Stimulated activated naive B cell treated with anti-CD40 and anti-IgM and Interleukin-4, amounts not matched to agents 10 μg/mL and 1 μg/mL and 100 μg/mL, for 72 hours (primary cell): ENCODE results near the gene TES.

Source experiments
- ATAC-seq, 2 donors: fragments of 150-1000 bp; cut with Tn5 transposase; replicated peaks; 2 replicates each; pipeline ENCODE4 v1.10.0; 2021; ENCODE audit warnings: moderate library complexity in 1 of 2
- DNase-seq: peaks from one replicate; pipeline ENCODE4 v3.0.0; 2021
- H3K27ac Mint-ChIP-seq: one replicate; pipeline ENCODE4 v1.8.0; 2022; ENCODE audit warnings: mild to moderate bottlenecking, mixed read lengths
- H3K27me3 Mint-ChIP-seq, 2 donors: one replicate each; pipeline ENCODE4 v1.8.0; 2022; ENCODE audit warnings: mixed read lengths in 2 of 2
- H3K36me3 Mint-ChIP-seq, 2 donors: one replicate each; pipeline ENCODE4 v1.8.0; 2022; ENCODE audit warnings: mixed read lengths in 2 of 2, mild to moderate bottlenecking in 1 of 2
- H3K4me1 Mint-ChIP-seq, 2 donors: one replicate each; pipeline ENCODE4 v1.8.0; 2022; ENCODE audit warnings: mixed read lengths in 2 of 2, mild to moderate bottlenecking in 1 of 2
- H3K4me3 Mint-ChIP-seq, 2 donors: one replicate each; pipeline ENCODE4 v1.8.0; 2022; ENCODE audit warnings: mild to moderate bottlenecking in 2 of 2, mixed read lengths in 2 of 2, moderate library complexity in 1 of 2
- H3K9me3 Mint-ChIP-seq, 2 donors: one replicate each; pipeline ENCODE4 v1.8.0; 2022; ENCODE audit warnings: mixed read lengths in 2 of 2, mild to moderate bottlenecking in 1 of 2

Gene TES

DNA sequence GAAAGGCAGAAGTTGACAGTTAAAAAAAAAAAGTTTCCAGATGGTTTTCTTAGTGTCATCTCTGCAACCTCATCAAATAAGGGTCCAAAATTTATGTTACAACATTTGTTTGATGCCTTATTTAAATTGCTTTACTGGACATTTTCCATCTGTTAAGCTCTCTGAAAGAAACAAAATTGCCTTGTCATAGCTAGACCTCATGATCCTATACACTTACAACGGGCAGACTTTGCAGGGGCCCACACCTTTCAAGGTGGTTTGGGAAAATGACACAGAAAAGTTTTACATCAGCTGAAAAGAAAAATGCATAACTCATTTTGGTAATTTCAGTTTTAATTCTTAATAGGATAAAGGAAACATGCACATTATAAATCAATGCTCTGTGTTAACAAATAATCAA, 1.4 kb upstream of the TES start:
- Mint-ChIP-seq H3K27ac (no peak overlapping the region), H3K36me3 (peaks cover 0 to 2% of the 10 kb centered on the region in 2 donors), H3K4me1 (peaks cover 12 to 21% of the 10 kb centered on the region in 2 donors), H3K9me3 (no peaks in the 10 kb centered on the region), H3K27me3 (no peaks in the 10 kb centered on the region), H3K4me3 (no peak overlapping the region)
- DNase-seq (no peak), ATAC-seq (no peak)

DNA sequence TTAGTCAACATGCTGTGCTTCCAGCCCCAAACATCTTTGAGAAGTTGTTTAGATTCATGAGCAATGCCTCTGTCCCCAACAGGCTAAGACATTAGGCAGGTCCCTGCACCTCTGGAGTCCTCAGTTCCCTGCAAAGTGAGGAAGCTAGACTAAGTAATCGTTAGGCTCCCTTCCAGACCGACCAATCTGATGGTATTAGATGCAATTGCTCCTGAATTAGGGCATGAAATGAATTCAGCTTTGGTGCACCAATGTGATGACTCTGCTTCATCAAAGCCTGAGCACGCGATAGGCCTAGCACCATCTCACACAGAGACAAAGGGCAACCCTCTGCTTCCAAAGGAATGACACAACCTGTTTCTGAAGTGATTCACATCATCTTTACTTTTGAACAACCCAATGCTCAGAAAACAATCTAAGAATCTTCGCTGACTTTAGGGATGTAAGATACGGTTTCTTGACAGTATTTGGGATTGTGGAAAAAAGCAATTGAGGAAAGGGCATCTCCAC, 723 bp upstream of the TES start:
- ATAC-seq: no peak
- Mint-ChIP-seq H3K27ac (no peak overlapping the region), H3K9me3 (no peaks in the 10 kb centered on the region), H3K4me3 (peak overlapping the region in 1 of 2 donors; percentile 97), H3K36me3 (peaks cover under 1 to 2% of the 10 kb centered on the region in 2 donors), H3K27me3 (no peaks in the 10 kb centered on the region), H3K4me1 (peaks cover 13 to 28% of the 10 kb centered on the region in 2 donors)
- DNase-seq: no peak

DNA sequence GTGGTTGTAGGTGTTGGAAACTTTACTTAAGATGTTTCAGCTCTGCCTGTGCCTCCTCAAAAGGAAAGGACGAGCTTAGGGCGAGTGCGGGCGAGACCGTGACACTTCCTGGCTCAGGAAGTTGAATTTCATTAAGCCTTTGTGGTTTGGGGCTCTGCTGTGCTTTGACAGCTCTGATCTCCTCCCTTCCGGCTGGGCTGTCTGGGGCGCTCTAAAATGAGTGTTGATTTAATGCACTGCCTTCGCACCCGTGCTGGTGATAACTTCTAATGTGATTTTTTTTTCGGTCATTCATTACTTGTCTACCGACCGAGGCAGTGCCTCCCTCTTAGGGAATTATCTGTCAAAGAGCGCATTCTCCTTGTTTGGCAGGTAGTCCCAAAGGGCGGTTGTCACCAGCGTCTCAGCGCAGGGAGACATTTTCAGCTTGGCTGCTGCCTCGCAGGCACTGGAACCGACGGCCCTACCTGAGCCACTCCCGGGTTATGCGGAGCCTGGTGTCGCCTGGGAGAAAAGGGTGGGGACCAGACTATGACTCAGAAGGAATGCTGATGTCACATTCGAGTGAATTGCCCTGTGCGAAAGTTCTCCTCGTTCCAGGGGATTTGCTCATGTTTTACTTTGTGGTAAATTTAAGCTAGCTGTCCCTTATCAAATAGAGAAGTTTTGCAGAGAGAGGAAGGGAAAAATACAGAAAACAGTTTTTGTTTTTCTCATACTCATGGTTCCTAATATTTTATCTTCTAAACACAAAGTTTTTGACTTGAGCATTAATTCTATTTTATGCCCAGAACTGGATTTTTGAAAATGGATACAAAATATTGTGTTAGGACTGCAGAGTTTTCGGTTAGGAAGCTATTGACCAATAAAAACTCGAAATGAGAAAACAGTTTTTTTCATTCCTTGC, 920 bp downstream of the TES start:
- Mint-ChIP-seq H3K36me3 (peaks cover 3 to 4% of the 10 kb centered on the region in 2 donors), H3K9me3 (no peaks in the 10 kb centered on the region), H3K4me1 (peaks cover 21 to 42% of the 10 kb centered on the region in 2 donors), H3K27ac (peak overlapping the region; percentile 92), H3K4me3 (peak overlapping the region; percentile 88 to 97), H3K27me3 (no peaks in the 10 kb centered on the region)
- DNase-seq (peak; percentile 56), ATAC-seq (peak; percentile 75 to 78)

- Mint-ChIP-seq H3K9me3 (no peaks in the 10 kb centered on the region), H3K4me3 (peak overlapping the region; percentile 88 to 97), H3K36me3 (peaks cover 3 to 4% of the 10 kb centered on the region in 2 donors), H3K4me1 (peaks cover 23 to 42% of the 10 kb centered on the region in 2 donors), H3K27me3 (no peaks in the 10 kb centered on the region), H3K27ac (peak overlapping the region; percentile 79)
- ATAC-seq (no peak), DNase-seq (no peak)
Measured at GRCh38 chr7:116211913-116212596, 1.7 kb downstream of the TES start.

DNA sequence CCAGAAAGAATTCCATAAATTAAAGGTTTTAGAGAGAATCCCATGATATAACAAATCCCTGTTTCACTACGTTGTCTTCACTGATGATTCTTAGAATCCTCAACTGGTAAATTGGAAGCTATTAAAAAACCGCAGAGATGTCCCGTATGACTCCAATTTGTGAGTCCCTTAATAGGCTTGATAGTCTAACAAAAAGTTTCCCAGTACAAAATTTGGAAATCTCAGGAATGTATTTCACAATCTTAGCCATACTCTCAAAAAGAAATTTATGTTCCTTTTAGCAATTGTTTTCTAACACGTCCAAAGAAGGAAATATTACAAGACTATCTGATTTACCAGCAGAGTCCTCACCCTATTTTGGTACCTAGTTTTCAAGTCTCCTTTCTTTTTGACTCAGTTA, 2.5 kb downstream of the TES start:
- H3K4me3 Mint-ChIP-seq: peak overlapping the region; percentile 50 to 68
- H3K36me3 Mint-ChIP-seq: peaks cover 3 to 4% of the 10 kb centered on the region in 2 donors
- peak overlapping the region; percentile 80 for H3K27ac Mint-ChIP-seq
- DNase-seq: no peak
- no peaks in the 10 kb centered on the region for H3K9me3 Mint-ChIP-seq
- no peaks in the 10 kb centered on the region for H3K27me3 Mint-ChIP-seq
- no peak for ATAC-seq
- peaks cover 26 to 45% of the 10 kb centered on the region in 2 donors for H3K4me1 Mint-ChIP-seq

DNA sequence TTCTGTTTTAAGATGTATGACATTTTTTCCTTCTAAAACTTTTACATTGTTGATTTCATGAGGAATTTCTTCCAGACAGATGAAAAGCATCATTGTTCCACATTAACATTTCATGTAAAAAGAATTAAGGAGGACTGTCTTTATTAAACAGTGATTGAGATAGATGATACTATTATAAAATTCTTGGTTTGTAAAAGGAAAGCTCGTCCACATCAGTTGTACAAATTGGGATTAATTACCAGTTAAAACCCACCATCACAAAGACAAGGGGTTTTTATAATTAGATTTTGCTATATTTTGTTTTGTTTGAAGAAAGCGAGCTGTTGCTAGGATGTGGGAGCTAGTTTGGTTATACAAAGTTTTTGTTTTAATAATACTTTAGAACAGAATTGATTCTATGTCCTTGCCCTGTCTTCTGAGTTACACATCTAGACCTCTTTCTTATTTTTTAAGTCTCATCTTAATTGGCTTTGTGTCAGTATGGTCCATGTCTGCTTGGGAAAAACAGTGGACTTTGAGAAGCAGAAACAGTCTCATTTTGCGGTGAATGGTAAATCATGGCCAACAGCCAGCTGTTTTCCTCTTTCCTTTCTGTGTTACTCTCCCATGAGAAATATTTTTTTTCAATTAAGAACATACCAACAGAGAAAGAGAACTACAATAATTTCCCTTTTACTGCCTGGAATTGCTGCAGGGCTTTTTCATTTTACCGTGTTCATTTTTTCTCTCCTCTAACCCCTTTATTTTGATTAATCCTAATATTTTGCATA, 3.2 kb downstream of the TES start:
- no peak for ATAC-seq
- peak overlapping the region; percentile 37 for H3K27ac Mint-ChIP-seq
- H3K36me3 Mint-ChIP-seq: peaks cover 3 to 4% of the 10 kb centered on the region in 2 donors
- H3K9me3 Mint-ChIP-seq: no peaks in the 10 kb centered on the region
- no peak overlapping the region for H3K4me3 Mint-ChIP-seq
- no peak for DNase-seq
- H3K4me1 Mint-ChIP-seq: peaks cover 27 to 52% of the 10 kb centered on the region in 2 donors
- no peaks in the 10 kb centered on the region for H3K27me3 Mint-ChIP-seq

GRCh38 chr7:116214921-116215320, 4.6 kb downstream of the TES start:
- Mint-ChIP-seq H3K27ac (no peak overlapping the region), H3K4me1 (peaks cover 32 to 65% of the 10 kb centered on the region in 2 donors), H3K4me3 (peak overlapping the region in 1 of 2 donors; percentile 2), H3K9me3 (no peaks in the 10 kb centered on the region), H3K27me3 (no peaks in the 10 kb centered on the region), H3K36me3 (peaks cover 3 to 4% of the 10 kb centered on the region in 2 donors)
- no peak for DNase-seq
- ATAC-seq: no peak

- Mint-ChIP-seq H3K27ac (peak overlapping the region; percentile 37), H3K27me3 (no peaks in the 10 kb centered on the region), H3K4me3 (no peak overlapping the region), H3K9me3 (no peaks in the 10 kb centered on the region), H3K4me1 (peaks cover 32 to 65% of the 10 kb centered on the region in 2 donors), H3K36me3 (peaks cover 1 to 4% of the 10 kb centered on the region in 2 donors)
- DNase-seq: no peak
- ATAC-seq: no peak
Measured at GRCh38 chr7:116215551-116215950, 5.2 kb downstream of the TES start.

DNA sequence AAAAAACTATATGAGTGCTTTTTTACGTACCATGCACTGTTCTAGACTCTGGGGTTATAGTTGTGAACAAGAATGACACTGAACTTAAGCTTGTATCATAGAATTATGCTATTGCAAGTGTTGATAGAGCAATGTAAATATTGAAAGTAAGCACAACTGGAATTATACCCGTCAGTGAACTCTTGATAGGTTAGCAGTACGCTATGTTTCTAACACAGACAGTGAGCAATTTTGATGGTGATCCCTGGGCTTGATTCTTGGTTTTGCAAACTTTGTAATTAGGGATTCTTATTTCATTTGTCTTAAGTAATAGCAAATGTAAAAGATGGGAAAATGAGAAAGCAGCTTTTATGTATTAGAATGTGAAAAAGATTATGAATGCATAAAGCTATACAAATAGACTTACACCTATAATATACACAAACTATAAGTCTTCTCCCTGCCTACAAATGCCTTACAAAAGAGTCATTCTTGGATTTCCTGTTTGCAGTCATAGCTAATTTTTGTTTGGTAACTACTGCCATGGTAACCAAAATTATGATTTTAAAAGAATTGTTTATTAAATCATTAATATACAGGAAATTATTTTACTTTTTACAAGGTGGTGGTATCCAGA, 6.7 kb downstream of the TES start:
- no peaks in the 10 kb centered on the region for H3K9me3 Mint-ChIP-seq
- no peak overlapping the region for H3K4me3 Mint-ChIP-seq
- ATAC-seq: no peak
- peaks cover 1 to 4% of the 10 kb centered on the region in 2 donors for H3K36me3 Mint-ChIP-seq
- DNase-seq: no peak
- H3K27me3 Mint-ChIP-seq: no peaks in the 10 kb centered on the region
- H3K27ac Mint-ChIP-seq: no peak overlapping the region
- peaks cover 35 to 70% of the 10 kb centered on the region in 2 donors for H3K4me1 Mint-ChIP-seq

GRCh38 chr7:116218051-116218645, 7.8 kb downstream of the TES start:
- H3K27me3 Mint-ChIP-seq: no peaks in the 10 kb centered on the region
- H3K27ac Mint-ChIP-seq: peak overlapping the region; percentile 70
- DNase-seq (no peak), ATAC-seq (no peak)
- H3K4me1 Mint-ChIP-seq: peaks cover 32 to 65% of the 10 kb centered on the region in 2 donors
- H3K9me3 Mint-ChIP-seq: no peaks in the 10 kb centered on the region
- peaks cover 1 to 4% of the 10 kb centered on the region in 2 donors for H3K36me3 Mint-ChIP-seq
- H3K4me3 Mint-ChIP-seq: no peak overlapping the region

DNA sequence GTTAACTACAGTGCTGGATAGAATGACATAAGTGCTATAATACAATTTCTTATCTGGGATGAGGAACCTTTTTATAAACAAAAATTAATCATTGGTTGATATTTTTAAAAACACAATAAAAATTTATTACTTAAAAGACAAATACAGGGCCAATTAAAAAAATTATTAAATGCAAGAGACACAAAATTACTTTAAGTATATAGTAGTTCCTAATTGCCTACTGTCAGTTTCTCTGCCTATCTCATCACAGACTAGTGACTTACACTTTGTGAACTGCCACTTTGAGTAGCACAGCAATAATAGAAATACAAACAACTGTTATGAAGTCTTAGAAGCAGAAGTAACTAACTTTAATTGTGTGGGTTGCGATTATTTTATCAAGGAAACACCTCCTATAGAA, 8.4 kb downstream of the TES start:
- ATAC-seq: no peak
- Mint-ChIP-seq H3K27me3 (no peaks in the 10 kb centered on the region), H3K4me3 (no peak overlapping the region), H3K36me3 (peaks cover 1 to 4% of the 10 kb centered on the region in 2 donors), H3K4me1 (peaks cover 33 to 66% of the 10 kb centered on the region in 2 donors), H3K9me3 (no peaks in the 10 kb centered on the region), H3K27ac (no peak overlapping the region)
- no peak for DNase-seq

DNA sequence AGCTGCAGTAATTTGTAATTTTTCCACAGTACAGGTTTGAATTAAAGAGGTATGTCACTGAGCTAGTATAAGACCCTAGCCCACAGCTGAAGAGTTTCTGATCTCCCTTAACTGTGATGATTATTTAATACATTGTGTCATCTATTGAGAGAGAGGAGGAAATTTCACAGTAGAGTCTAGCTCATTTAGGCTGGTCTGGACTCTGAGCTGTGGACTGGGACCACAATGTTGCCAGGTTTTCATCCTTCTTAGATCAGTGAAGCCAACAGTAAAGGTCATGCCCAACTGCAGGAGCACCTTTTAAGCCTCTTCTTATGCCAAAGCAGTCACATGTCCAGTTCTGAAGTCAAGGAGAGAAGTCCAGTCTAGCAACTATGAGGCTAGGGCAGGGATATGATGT, 8.9 kb downstream of the TES start:
- Mint-ChIP-seq H3K4me3 (no peak overlapping the region), H3K4me1 (peaks cover 36 to 66% of the 10 kb centered on the region in 2 donors), H3K36me3 (peaks cover 1 to 4% of the 10 kb centered on the region in 2 donors), H3K9me3 (no peaks in the 10 kb centered on the region), H3K27ac (peak overlapping the region; percentile 20), H3K27me3 (no peaks in the 10 kb centered on the region)
- DNase-seq (no peak), ATAC-seq (no peak)

DNA sequence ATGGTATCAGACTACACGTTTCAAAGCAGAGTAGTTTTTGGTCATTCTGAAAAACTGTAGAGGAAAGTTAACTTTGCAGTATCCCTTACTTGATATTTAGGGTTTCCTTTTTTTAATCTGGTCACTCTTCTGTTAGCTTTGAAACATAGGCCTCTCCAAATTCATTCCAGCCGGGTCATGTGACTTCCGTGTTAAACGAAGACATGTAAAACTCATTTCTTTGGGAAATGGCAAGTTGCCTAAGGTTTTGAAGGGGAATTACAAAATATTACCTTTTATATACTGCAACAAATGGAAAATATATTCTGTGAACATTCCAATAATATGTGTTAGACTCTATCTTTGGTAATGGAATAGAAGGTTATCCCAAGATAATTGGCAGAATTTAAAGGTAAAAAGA, 9.5 kb downstream of the TES start:
- H3K4me1 Mint-ChIP-seq: peaks cover 37 to 66% of the 10 kb centered on the region in 2 donors
- H3K27me3 Mint-ChIP-seq: no peaks in the 10 kb centered on the region
- no peaks in the 10 kb centered on the region for H3K9me3 Mint-ChIP-seq
- peaks cover 1% of the 10 kb centered on the region in 2 donors for H3K36me3 Mint-ChIP-seq
- DNase-seq: no peak
- no peak for ATAC-seq
- no peak overlapping the region for H3K4me3 Mint-ChIP-seq
- H3K27ac Mint-ChIP-seq: no peak overlapping the region
